HG03439 (cell line): ENCODE measurements around the gene FGGY.
"Not testable (repeated sequence)": the region's sequence is repeated elsewhere in the genome, so short reads cannot be mapped to it uniquely, and the experiment has no call there.

ENCODE experiments used
- ATAC-seq: cut with Tn5 transposase; IDR thresholded peaks from one replicate; pipeline ENCODE4 v1.9.1; 2021; ENCODE audit warnings: mild to moderate bottlenecking, moderate library complexity; ENCODE audit not compliant: unreplicated experiment

Gene FGGY

DNA sequence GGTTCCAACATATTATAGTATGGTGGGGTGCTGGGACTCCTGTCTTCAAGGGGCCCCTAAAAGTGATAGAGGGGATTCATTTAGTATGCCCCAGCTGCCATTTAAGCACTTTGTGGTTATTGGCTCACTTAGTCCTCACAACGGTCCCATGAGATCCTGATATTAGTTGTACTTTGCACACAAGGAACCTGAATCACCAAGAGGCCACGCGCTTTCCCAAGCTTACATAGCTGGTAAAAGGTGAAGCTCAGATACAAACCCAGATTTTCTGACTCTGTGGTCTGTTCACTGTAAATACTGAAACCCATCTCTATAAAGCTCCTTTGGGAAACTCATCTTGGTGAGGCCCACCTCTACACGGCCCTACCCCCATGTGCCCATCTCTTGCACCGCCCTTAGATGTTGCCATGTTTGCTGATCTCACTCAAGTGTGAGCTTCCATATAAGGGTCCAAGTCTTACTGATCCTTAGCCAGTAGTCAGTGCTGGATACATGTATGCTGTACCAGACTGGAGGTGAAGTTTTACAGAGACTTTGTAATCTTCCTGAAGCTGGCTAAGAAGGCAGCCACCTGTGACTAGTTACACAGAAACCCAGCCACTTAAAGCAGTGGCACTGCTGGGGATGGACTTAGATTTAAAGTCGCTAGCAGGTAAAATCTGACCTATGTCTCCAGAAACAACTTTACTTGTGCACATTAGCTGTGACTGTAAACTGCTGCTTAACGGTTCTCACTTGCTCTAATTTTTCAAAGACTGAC, 393.5 kb downstream of the FGGY start:
- no peak for ATAC-seq

DNA sequence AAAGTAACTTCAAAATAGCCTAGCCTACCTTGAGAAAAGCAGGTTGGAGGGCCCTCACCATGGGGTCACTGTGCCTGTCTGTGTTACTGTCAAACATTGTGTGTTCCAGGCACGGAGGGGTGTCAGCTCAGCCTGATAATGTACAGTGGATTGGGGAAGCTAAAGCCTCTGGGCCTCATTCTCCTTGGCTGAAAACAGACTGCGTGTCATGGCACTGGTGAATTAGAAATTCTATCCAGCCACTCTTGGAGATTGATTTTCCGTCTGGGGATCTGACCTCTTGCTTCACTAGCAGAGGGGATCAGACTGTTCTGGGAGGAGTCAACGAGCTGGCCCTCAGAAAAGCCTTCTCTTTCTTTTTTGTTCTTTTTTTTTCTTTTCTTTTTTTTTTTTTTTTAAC, 394.4 kb downstream of the FGGY start:
- ATAC-seq = no peak

DNA sequence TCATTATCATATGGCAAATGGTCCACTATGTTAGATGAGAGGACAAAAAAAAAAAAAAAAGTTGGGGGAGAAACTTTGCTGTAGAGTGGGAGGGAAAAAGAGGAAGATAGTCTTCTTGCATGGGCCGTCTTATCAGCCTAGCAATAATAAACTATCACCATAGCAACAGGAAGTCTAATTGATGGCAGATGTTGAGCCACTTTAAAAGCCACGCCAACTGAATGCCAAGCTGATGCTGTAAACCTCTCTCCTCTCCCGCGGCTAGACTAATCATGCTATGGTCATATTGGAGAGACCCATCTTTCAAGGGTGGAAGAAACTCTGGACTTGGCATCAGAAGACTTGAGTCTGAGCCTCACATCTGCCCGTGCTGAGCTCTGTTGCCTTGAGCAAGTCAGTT, 395.7 kb downstream of the FGGY start:
- ATAC-seq = no peak

DNA sequence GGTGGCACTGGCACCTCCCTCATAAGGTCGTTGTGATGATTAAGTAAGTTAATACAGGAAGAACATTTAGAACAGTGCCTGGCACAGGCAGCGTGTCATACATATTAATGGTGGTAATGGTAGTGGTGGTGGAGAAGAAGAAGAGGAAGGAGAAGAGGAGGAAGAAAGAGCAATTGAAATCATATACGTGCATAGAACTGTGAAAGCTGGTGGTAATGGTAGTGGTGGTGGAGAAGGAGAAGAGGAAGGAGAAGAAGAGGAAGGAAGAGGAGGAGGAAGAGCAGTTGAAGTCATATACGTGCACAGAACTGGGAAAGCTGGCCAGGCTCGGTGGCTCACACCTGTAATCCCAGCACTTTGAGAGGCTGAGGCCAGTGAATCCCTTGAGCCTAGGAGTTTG, 396.5 kb downstream of the FGGY start:
- ATAC-seq = no peak

DNA sequence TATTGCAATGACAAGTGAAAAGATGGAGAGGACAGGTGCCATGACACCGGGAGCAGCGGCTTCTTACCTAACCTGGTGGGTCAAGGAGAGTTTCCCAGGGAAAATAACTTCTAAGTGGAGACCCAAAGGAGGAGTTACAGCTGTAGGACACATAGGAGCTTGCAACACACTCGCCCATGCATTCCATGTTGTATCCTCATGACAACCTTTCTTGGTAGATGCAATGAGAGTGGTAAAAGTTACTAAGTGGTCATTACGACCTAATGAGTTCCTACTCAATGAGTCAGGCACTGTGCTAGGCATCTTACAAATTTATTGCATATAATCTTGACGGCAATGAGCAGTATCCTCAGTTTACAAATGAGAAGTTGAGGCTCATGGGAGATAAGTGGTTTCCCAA, 398.4 kb downstream of the FGGY start:
- no peak for ATAC-seq

DNA sequence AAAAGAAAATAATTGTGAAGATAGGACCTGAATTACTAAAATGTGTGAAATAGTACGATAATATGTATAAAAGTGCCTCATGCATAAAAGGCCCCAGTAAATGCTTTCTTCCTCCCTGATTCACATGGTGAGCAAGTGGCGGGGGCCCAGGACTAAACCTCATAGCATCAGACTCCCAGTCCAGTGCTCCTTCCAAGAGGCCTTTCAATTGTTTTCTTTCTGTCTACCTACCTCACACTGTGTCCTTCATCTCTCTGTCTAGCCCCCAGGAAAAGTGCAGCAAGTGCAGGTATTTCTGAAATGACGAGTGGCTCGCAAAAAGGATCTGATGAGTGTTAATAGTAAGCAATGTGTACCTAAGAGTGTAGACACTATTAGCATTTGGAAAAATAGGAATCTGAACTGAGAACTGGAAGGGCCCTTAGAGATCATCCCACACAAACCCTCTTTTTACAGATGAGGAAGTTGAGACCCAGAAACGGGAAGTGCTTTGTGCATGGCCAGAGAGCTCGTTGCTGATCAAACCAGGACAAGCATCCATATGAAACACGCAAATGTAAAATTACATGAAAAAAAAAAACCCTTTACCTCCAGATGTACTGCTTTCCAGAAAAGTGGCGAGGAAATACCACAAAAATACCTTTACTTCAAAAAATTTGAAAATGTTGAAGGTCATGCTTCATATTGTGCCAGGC, 399.7 kb downstream of the FGGY start:
- ATAC-seq = no peak

DNA sequence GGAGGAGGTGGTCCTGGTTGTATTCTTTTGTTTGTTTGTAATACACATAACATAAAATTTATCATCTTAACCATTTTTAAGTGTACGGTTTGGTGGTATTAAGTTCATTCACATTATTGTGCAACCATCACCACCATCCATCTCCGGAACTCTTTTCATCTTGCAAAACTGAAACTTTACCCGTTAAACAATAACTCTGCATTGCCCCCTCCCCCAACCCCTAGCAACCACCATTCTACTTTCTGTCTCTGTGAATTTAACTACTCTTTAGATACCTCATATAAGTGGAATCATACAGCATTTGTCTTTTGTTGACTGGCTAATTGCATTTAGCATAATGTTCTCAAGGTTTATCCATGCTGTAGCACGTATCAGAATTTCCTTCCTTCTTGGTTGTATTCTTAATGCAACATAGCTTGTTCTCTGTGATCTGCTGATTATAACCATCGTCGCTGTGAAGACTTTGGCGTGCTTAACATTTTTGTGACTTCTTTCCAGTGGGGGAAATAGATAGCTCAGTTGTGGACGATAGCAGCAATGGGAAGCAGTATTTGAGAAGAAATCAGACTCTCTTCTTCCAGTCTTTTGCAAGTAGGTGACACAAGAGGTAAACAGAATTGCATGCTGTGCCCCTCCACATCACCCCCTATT, 400.4 kb downstream of the FGGY start:
- ATAC-seq = no peak

DNA sequence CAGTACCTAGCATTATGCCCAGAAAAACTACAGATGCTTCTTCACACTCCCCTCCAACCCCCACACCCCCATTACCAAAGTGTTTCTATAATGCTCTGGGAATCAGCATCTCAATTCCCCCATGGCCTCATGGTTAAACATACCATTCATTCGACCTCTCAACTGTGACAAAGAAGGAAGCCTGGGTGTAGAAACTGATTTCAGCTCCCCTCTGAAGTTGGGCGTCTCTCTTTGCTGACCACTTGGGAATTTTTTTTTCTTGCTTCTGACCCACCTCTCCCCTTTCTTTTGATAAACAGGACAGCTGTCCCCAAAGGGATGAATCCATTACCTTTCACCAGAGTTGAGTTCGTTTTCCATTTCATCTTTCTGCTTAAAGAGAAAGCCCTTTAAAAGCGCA, 401.5 kb downstream of the FGGY start:
- no peak for ATAC-seq

DNA sequence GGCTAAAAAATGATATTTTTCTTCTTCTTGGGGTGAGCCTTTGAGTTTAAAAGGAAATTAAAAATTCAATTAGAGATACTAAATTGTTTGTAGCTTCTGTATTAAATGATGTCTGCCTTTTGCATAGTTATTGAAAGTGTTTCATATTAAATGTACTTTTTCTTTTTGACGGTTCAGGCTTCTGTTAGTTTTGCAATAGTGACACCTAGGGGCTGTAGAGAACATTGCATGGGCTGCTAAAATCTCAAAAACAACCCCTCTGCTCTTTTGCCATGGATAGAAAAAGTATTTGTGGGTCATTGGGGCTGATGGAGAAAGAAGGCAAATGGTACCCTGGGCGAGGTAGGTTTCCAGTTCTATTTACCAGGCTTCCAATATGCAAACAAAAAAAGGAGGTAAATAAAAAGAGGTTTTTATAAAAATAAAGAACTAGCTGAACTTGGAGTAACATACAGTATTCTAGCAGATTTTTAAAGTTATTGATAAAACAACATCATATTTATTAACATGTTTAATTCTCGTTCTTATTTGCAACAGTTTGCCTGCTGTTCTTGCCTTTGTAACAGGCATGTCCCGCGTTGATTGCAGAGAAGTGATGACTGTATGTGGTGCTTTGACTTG, 402.4 kb downstream of the FGGY start:
- ATAC-seq = no peak

DNA sequence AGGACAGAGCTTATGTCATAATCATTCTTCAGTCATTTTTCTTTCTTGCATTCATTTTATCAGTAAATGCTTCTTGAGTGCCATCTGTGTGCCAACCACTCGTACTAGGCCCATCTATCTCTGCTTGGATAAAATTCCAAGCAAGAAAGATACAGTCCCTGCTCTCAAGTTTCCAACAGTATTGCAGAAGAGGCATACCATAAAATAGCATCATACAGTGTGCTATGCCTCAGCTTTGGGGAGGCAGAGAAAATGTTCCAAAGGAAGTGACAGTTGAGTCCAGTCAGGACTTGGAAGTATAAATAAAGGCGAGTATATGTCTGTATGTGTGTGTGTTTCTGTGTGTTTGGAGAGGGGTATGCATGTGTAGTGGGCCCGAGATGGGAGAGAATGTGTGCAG, 404.5 kb downstream of the FGGY start:
- ATAC-seq = no peak

DNA sequence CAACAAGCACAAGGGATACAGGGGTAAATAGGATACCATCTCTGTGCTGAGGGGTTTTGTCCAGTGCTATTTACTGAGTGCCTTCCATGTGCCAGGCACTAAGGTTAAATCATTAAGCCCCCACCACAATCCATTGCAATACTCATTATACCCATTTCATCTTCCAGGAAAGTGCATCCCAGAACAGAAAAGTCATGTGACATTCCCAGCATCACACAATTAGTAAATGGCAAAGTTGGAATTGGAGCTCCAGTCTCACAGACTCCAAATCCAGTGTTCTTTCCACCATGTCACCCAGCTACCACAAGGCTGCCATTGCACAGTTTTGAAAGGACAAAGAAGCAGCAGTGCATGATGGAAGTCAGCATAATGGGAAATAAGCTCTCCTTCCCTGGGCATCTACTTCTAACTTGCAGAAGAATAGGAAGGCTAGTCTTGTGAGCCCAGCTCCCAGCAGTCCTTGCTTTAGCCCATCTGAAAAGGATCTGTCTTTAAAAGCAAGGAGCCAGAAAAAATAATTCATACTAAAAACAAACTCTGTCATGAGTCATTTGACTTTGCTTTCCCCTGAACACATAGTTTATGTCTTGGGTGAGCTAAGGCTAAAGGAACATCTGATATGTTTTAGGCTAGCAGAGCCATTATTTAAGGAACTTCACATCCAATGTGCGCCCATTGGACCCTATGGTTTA, 406.5 kb downstream of the FGGY start:
- no peak for ATAC-seq

DNA sequence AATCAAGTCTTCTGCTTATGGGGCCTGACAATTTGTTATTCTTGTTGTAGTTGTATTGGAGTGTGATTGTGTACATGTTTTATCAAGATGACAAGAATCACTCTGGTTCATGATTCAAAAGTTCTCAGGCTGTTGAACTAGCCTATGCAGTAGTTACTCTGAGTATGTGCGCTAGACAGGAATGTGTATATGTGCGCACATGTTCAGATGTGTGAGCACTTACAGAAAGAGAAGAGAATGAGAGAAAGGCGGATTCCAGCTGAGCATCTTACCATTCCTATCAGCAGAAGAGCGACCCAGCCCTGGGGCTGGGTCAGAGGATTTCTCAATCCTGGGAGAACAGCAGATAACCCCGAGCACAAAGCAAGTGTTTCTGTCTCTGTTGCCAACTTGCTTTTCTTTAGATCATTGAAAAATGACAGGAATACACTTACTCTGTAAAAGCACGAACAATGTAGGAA, 407.1 kb downstream of the FGGY start:
- no peak for ATAC-seq

DNA sequence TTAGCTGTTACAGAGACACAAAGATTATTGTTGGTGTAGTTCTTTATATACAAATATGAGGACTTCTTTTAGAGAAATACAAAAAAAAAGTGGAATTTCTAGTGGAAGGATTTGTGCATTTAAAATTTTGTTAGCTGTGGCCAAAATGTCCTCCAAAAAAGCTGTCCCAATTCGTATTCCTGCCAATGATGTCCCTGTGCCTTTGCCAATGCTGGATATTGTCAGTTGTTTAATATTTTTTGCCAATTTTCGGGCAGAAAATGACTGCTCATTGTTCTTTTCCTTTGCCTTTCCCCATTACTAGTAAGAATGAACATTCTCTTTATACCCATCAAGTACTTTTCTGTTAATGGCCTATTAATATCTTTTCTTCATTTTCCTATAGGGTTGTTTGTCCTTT, 407.8 kb downstream of the FGGY start:
- ATAC-seq = no peak

DNA sequence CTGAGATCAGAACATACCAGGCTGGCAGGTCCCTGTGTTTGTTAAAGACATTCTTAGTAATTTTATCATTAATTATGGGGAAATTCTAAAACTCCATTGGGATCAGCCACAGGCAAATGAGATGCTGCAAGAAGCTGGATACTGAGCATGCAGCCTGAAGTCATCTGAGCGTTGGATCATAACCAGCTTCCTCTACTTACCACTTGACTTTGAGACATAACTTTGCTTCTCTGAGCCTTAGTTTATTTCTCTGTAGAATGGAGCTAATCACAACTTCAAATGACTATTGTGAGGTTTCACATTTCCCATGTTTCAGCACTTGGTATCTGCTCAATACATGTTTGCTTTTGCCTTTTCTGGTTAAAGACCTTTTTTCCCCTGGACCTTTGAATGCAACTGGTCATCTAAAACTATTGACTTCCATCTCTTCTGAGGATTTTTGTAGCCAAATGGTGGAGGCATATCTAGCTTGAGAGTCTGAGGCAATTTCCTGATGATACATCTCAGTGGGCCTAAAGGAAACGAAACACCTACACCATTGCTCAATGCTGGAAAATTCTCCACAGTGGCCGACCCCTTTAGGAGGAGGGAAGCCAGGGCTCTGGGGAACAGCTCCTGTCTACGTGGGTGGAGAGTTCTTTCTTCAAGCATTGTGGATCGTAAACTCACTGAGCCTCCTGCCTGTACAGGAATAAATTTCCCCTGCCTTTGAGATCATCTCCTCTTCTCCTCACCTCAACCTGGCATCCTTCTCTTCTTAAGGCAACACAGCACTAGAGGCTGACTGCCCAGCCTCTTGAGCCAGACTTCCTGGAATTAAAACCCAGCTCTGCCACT, 408.8 kb downstream of the FGGY start:
- no peak for ATAC-seq

DNA sequence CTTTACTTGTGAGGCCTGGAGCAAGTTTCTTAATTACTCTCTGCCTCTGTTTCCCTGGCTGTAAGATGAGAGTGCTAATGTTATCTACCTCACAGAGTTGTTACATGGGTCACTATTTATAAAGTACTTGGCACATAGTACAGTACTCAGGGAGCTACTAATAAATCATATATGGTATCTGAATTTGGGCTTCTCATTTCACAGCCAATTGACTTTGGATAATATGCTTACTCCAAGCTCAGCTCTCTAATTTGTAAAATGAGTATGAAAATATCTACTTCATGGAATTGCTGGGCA, 409.4 kb downstream of the FGGY start:
- no peak for ATAC-seq

DNA sequence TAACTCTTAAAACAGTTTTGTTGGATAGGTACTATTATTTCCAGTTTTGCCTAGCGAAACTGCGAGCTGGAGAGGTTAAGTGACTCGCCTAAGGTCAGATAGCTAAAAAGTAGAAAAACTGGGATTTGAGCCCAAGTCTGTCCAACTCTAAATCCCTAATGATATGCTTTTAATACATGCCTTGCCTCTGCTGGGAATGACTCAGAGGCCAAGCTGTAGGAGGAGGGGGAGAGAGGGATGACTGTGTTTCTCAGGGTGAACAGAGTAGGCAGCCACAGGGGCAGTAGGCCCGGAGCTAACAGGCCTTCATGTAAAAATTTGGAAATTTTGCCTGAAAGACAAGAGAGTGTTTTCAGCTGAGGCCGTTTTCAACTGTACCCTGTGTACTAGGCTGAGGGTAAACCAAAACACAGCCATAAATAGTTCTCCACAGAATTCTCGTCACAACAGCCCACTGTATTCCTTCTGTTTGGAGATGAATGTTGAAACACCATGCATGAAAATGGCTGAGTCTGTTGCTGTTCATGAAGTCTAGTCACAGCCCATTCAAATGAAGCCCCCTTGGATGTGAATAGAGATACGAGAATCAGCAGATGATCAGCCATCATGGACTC, 410.4 kb downstream of the FGGY start:
- no peak for ATAC-seq

DNA sequence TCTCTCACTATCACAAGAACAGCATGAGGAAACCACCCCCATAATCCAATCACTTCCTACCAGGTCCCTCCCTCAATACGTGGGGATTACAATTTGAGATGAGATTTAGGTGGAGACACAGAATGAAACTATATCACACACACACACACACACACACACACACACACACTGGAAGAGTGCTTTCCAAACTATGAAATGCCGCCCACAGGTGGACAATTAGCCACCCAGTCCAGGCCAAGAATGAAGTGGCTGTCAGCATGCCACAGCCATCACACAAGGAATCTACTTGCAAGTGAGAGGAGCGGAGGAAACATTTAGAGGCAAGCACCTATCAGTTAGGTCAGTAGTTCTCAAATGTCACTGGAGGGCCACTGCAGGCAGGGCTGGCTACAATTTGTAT, 412.4 kb downstream of the FGGY start:
- no peak for ATAC-seq

DNA sequence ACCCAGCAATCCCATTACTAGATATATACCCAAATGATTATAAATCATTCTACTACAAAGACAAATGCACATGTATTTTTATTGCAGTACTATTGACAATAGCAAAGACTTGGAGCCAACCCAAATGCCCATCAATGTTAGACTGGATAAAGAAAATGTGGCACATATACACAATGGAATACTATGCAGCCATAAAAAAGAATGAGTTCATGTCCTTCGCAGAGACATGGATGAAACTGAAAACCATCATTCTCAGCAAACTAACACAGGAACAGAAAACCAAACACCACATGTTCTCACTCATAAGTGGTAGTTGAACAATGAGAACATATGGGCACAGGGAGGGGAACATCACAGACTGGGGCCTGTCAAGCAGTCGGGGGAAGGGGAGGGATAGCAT, 414.0 kb downstream of the FGGY start:
- ATAC-seq = not testable (repeated sequence)

DNA sequence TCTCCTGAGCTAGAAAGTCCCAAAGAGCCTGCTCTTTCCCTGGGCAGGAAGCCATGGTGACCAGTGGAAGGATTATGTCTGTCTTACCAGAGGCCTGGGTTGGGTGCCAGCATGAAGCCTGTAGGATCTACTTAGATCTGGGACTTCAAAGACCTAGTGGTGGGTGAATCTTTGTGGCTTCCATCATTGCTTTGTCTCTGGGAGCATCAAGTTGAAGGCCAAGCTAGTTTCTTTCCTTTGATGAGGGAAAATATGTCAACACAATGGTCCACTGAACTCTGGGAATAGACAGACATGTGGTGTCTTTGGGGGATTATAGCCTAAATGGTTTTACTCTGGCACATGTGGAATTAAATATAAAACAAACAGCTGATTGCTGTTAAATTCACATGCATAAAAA, 417.3 kb downstream of the FGGY start:
- no peak for ATAC-seq

DNA sequence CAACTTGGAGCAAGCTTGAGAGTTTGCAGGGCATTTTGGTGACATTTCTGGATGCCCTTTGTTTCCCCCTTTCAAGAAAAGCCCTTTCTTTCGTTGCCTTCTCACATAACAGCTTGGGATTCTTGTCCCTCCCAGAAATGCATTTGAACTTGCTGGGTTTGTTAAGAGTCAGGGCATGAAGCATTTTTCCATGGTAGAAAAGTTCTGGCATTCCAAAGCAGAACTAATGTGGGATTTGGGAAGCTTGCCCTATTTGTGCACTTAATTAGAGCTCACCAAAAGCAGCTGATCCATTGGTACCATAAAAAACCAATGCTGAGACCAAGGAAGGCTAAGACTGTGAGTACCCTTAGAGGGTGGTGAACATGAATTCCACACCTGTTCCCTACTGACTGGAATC, 418.1 kb downstream of the FGGY start:
- ATAC-seq = no peak
